ENCODE results near the gene SIDT2. TPM values are rescaled to one million over a fixed set of nuclear protein-coding genes. Genes with fewer than 3 reads are reported as not detected.
"Not testable (repeated sequence)": the region's sequence is repeated elsewhere in the genome, so short reads cannot be mapped to it uniquely, and the experiment has no call there.

Gene SIDT2
- total and polyA plus RNA-seq, 2 of the 13 experiments (the other 11 are each of a cell fraction or from before 2014, with no cell fraction given): 11.5 to 28.0 TPM

- ATAC-seq; H3K9me3 ChIP-seq (ENCODE audit: low read length); H3K36me3 ChIP-seq (replicated peaks in 1 of 2; ENCODE audit: control insufficient read depth in 1 of 2, insufficient read depth in 2 of 2, low read length in 2 of 2); CTCF ChIA-PET (ENCODE audit: low intra/inter-chr PET ratio, low total read pairs); H4K20me1 ChIP-seq (ENCODE audit: insufficient read depth, low read length); H3K27me3 ChIP-seq (ENCODE audit: control insufficient read depth in 1 of 2, insufficient read depth in 2 of 2, low read length in 2 of 2); H3K4me3 ChIP-seq (replicated peaks in 1 of 3; ENCODE audit: insufficient read depth in 1 of 3, low read depth in 2 of 3, low read length in 3 of 3); H3K9ac ChIP-seq (ENCODE audit: insufficient read depth, low read depth, low read length); H3K4me2 ChIP-seq (ENCODE audit: low read depth, low read length); H3K27ac ChIP-seq (ENCODE audit: extremely low read length, insufficient read depth, low read length); H3K4me1 ChIP-seq (ENCODE audit: insufficient read depth, low read length); DNase-seq (ENCODE audit: low spot score); H3K79me2 ChIP-seq (ENCODE audit: insufficient read depth, low read length); FAIRE-seq; BruUV-seq (replicated peaks); H2AFZ ChIP-seq (ENCODE audit: low read length); POLR2A ChIA-PET: not testable (repeated sequence)
- in situ Hi-C loops (cut with HindIII; ENCODE audit: extremely low pct_ligation_motif_present, low pct_unique_long_range_greater_than_20kb) (loop anchor here (5.0 kb wide), 1 partner anchor 76 kb away; no protein-coding TSS in a partner anchor), intact Hi-C loops (cut with micrococcal nuclease; ENCODE audit: unreplicated experiment) (loop anchor here (5.0 kb wide), 1 partner anchor 76 kb away; no protein-coding TSS in a partner anchor)
- 60% methylated on average over 4 of the region's 13 CpGs for whole genome bisulfite sequencing (ENCODE audit: low lambda C conversion rate)
Measured at GRCh38 chr11:117208710-117209109, 30.2 kb downstream of the SIDT2 start.

GRCh38 chr11:117209351-117210125 is 31.0 kb downstream of the SIDT2 start:
- H3K27me3 ChIP-seq (ENCODE audit: control insufficient read depth in 1 of 2, insufficient read depth in 2 of 2, low read length in 2 of 2); H4K20me1 ChIP-seq (ENCODE audit: insufficient read depth, low read length); H3K4me2 ChIP-seq (ENCODE audit: low read depth, low read length); H3K27ac ChIP-seq (ENCODE audit: extremely low read length, insufficient read depth, low read length); H3K9ac ChIP-seq (ENCODE audit: insufficient read depth, low read depth, low read length); DNase-seq (ENCODE audit: low spot score); H3K4me3 ChIP-seq (replicated peaks in 1 of 3; ENCODE audit: insufficient read depth in 1 of 3, low read depth in 2 of 3, low read length in 3 of 3); CTCF ChIA-PET (ENCODE audit: low intra/inter-chr PET ratio, low total read pairs); H2AFZ ChIP-seq (ENCODE audit: low read length); H3K4me1 ChIP-seq (ENCODE audit: insufficient read depth, low read length); FAIRE-seq; H3K36me3 ChIP-seq (replicated peaks in 1 of 2; ENCODE audit: control insufficient read depth in 1 of 2, insufficient read depth in 2 of 2, low read length in 2 of 2); BruUV-seq (replicated peaks); H3K9me3 ChIP-seq (ENCODE audit: low read length); POLR2A ChIA-PET; ATAC-seq; H3K79me2 ChIP-seq (ENCODE audit: insufficient read depth, low read length): not testable (repeated sequence)
- 75% methylated on average over 7 of the region's 8 CpGs for WGBS (ENCODE audit: low lambda C conversion rate)
- in situ Hi-C loops (cut with HindIII; ENCODE audit: extremely low pct_ligation_motif_present, low pct_unique_long_range_greater_than_20kb) (loop anchor here (5.0 kb wide), 1 partner anchor 77 kb away; no protein-coding TSS in a partner anchor), intact Hi-C loops (cut with micrococcal nuclease; ENCODE audit: unreplicated experiment) (loop anchor here (5.0 kb wide), 1 partner anchor 77 kb away; no protein-coding TSS in a partner anchor)

Data from HepG2 (cell line).